B cell (primary cell): ENCODE results near the gene DNAJC15. TPM values are rescaled to one million over a fixed set of nuclear protein-coding genes. Genes with fewer than 3 reads are reported as not detected.

ENCODE experiments used
- ATAC-seq: fragments of 200-7000 bp; cut with Tn5 transposase; one replicate; pipeline ENCODE4 v1.10.0; 2021; ENCODE audit warnings: low read depth, mild to moderate bottlenecking, moderate number of reproducible peaks, moderate library complexity
- CTCF ChIA-PET: fragments of 350-600 bp; sonication (Branson Sonifier 250); formaldehyde crosslinking; loops from one replicate; lab custom pipeline; 2021; ENCODE audit warnings: antibody characterized with exemption, inconsistent platforms; lab: Charles Lee
- POLR2A ChIA-PET: fragments of 350-600 bp; sonication (Branson Sonifier 250); formaldehyde crosslinking; loops from one replicate; lab custom pipeline; 2021; ENCODE audit warnings: antibody characterized with exemption; lab: Charles Lee
- DNase-seq: peaks from one replicate; pipeline ENCODE4 v3.0.0; 2013
- H2AFZ ChIP-seq: 2 replicates; pipeline ENCODE4 v1.6.1; 2012; ENCODE audit warnings: mild to moderate bottlenecking, low read depth, low read length; ENCODE audit not compliant: insufficient read depth, poor library complexity, severe bottlenecking
- H3K27ac ChIP-seq, 2 donors: 1 replicate in 1 of 2; 2 replicates in 1 of 2; pipeline ENCODE4 v1.5.1; 2012 to 2013; ENCODE audit warnings: low read length in 2 of 2, mild to moderate bottlenecking in 2 of 2, moderate library complexity in 1 of 2
- H3K27me3 ChIP-seq, 4 experiments: fragments of 200-600 bp in 1 of 4; sonication (generic) in 1 of 4; replicated peaks in 1 of 4; 1 replicate in 2 of 4; 2 replicates in 2 of 4; pipeline versions ENCODE4 v1.6.1 to v1.7.0; 2013 to 2016; ENCODE audit warnings: low read length in 3 of 4, mild to moderate bottlenecking in 2 of 4, mixed read lengths in 1 of 4, moderate library complexity in 1 of 4; ENCODE audit not compliant: insufficient read depth in 4 of 4, control insufficient read depth in 3 of 4; ENCODE audit errors: control extremely low read depth in 1 of 4
- H3K36me3 ChIP-seq, 2 experiments: replicated peaks in 1 of 2; 1 replicate in 1 of 2; 2 replicates in 1 of 2; pipeline versions ENCODE4 v1.6.1 to v1.7.1; 2013; ENCODE audit warnings: low read length in 1 of 2; ENCODE audit not compliant: insufficient read depth in 2 of 2, control insufficient read depth in 1 of 2; ENCODE audit errors: control extremely low read depth in 1 of 2, extremely low read depth in 1 of 2
- H3K4me1 ChIP-seq, 2 donors: fragments of 200-600 bp in 1 of 2; sonication (generic) in 1 of 2; 1 replicate in 1 of 2; 2 replicates in 1 of 2; pipeline versions ENCODE4 v1.5.1 to v1.6.1; 2013 to 2017; ENCODE audit warnings: low read length in 2 of 2; ENCODE audit not compliant: control insufficient read depth in 2 of 2, insufficient read depth in 2 of 2
- H3K4me2 ChIP-seq: replicated peaks from 2 replicates; pipeline ENCODE3; 2012; ENCODE audit warnings: mild to moderate bottlenecking, low read depth, low read length; ENCODE audit not compliant: poor library complexity, severe bottlenecking
- H3K4me3 ChIP-seq, 5 experiments: fragments of 200-600 bp in 1 of 5; sonication (generic) in 1 of 5; 1 replicate in 3 of 5; 2 replicates in 2 of 5; pipeline versions ENCODE4 v1.5.1 to v1.7.0; 2011 to 2016; ENCODE audit warnings: low read length in 4 of 5, mild to moderate bottlenecking in 4 of 5, low read depth in 2 of 5, control low read depth in 1 of 5, moderate library complexity in 1 of 5; ENCODE audit not compliant: insufficient read depth in 1 of 5; ENCODE audit errors: control extremely low read depth in 1 of 5, extremely low read depth in 1 of 5
- H3K79me2 ChIP-seq: fragments of 200-600 bp; sonication (generic); one replicate; pipeline ENCODE4 v1.6.0; 2016; ENCODE audit warnings: low read length; ENCODE audit not compliant: control insufficient read depth, insufficient read depth
- H3K9ac ChIP-seq: fragments of 200-600 bp; sonication (generic); 2 replicates; pipeline ENCODE4 v1.6.1; 2017; ENCODE audit warnings: mild to moderate bottlenecking, low read length, moderate library complexity
- H3K9me3 ChIP-seq, 3 donors: one replicate each; pipeline versions ENCODE4 v1.6.1 to v1.7.1; 2013; ENCODE audit warnings: low read length in 2 of 3; ENCODE audit not compliant: control insufficient read depth in 2 of 3, insufficient read depth in 1 of 3; ENCODE audit errors: control extremely low read depth in 1 of 3
- H4K20me1 ChIP-seq: 2 replicates; pipeline ENCODE4 v1.6.0; 2012; ENCODE audit warnings: mild to moderate bottlenecking, low read length; ENCODE audit not compliant: insufficient read depth, control insufficient read depth, poor library complexity, severe bottlenecking
- H3K27ac Mint-ChIP-seq: one replicate; pipeline ENCODE4 v1.8.0; 2021; ENCODE audit warnings: mixed read lengths
- H3K27me3 Mint-ChIP-seq: one replicate; pipeline ENCODE4 v1.8.0; 2021; ENCODE audit warnings: mixed read lengths
- H3K4me1 Mint-ChIP-seq: one replicate; pipeline ENCODE4 v1.8.0; 2021; ENCODE audit warnings: mixed read lengths
- H3K4me3 Mint-ChIP-seq: one replicate; pipeline ENCODE4 v1.8.0; 2021; ENCODE audit warnings: mixed read lengths
- H3K9me3 Mint-ChIP-seq: one replicate; pipeline ENCODE4 v1.8.0; 2022; ENCODE audit warnings: mixed read lengths; ENCODE audit not compliant: insufficient read depth
- CTCF ChIP-seq: fragments of 200-600 bp; IDR thresholded peaks from one replicate; pipeline ENCODE4 v1.8.0; 2022; ENCODE audit warnings: antibody characterized with exemption, mild to moderate bottlenecking
- EZH2 ChIP-seq: IDR thresholded peaks from 2 replicates; pipeline ENCODE4 v1.6.1; 2012; ENCODE audit warnings: borderline replicate concordance, low read depth, mild to moderate bottlenecking, moderate library complexity, low read length; ENCODE audit not compliant: insufficient read depth, poor library complexity, severe bottlenecking
- WGBS: methylation state at CpG from one replicate; pipeline ENCODE4 v1.1.5; 2013; ENCODE audit warnings: missing lambda C conversion rate; ENCODE audit not compliant: insufficient coverage; 5-methylcytosine and 5-hydroxymethylcytosine counted together
- intact Hi-C: fragments of 100-400 bp; cut with micrococcal nuclease; formaldehyde crosslinking; loops from one replicate; pipeline ENCODE4 v1.10.0; 2022
- polyA plus RNA-seq: library from polyadenylated mRNA; depleted of rRNA; stranded (reverse); fragments of >200 nt; gene quantifications from 2 replicates; pipeline ENCODE4 v1.2.3, GENCODE V29; 2012
- total RNA-seq, 2 donors: library from RNA; stranded (reverse); fragments of 120-200 nt in 1 of 2; gene quantifications; 1 replicate in 1 of 2; 2 replicates in 1 of 2; pipeline versions ENCODE4 v1.2.3 to v1.2.4, GENCODE V29; 2013 to 2022

Gene DNAJC15
- total and polyA plus RNA-seq, 2 donors (not counting 1 experiment from before 2014, with no cell fraction given): 11.5 to 15.2 TPM

DNA sequence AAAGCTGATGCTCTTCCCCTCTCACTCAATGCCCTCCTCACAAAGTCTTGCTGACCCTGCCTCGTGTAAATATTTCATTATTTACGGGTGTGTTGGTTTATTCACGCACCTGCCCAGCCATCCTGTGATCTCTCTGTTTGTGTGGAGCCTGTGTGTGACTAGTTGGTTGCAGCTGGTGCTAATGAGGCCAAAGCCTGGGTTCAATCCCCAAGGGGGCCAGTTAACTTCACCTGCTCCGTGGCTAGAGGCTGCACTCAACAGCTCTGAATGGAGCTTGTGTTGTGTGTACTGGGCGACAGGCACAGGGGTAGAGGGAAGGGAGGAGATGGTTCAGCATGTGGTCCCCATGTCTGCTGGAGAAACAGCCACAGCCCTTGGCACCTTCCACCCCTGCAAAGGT lies 109.5 kb downstream of the DNAJC15 start:
- Histone ChIP-seq H3K4me2 (no peak overlapping the region), H3K4me3 (no peak overlapping the region), H3K27me3 (peaks cover 0 to 19% (median 15%) of the 10 kb centered on the region in 4 experiments), H3K9ac (no peak overlapping the region), H3K4me1 (peaks cover 10% of the 10 kb centered on the region in 2 donors), H4K20me1 (no peaks in the 10 kb centered on the region), H3K36me3 (no peaks in the 10 kb centered on the region), H3K79me2 (no peaks in the 10 kb centered on the region), H3K9me3 (no peaks in the 10 kb centered on the region), H3K27ac (no peak overlapping the region), H2AFZ (no peak overlapping the region)
- ChIA-PET CTCF (interaction anchor here (0.8 to 1.8 kb wide), 5 partner anchors 9 to 171 kb away, joined by 3 to 15 read pairs (median 4); no protein-coding TSS in a partner anchor), POLR2A (no interaction called here)
- WGBS: 40% methylated on average over 2 of the region's 5 CpGs
- intact Hi-C loops: loop anchor here (2.0 kb wide), 1 partner anchor 164 kb away; no protein-coding TSS in a partner anchor
- Mint-ChIP-seq H3K9me3 (no peaks in the 10 kb centered on the region), H3K4me3 (no peak overlapping the region), H3K27ac (no peak overlapping the region), H3K4me1 (peaks cover 10% of the 10 kb centered on the region), H3K27me3 (peaks cover 34% of the 10 kb centered on the region)
- no peak for DNase-seq
- no peak for TF ChIP-seq CTCF
- ATAC-seq: no peak

GRCh38 chr13:43133792-43134191 lies 110.4 kb downstream of the DNAJC15 start:
- Histone ChIP-seq H3K27me3 (peaks cover 0 to 15% (median 13%) of the 10 kb centered on the region in 4 experiments), H3K9ac (no peak overlapping the region), H2AFZ (no peak overlapping the region), H3K79me2 (no peaks in the 10 kb centered on the region), H3K4me1 (peaks cover 3 to 5% of the 10 kb centered on the region in 2 donors), H3K36me3 (no peaks in the 10 kb centered on the region), H3K27ac (no peak overlapping the region), H4K20me1 (no peaks in the 10 kb centered on the region), H3K4me2 (no peak overlapping the region), H3K9me3 (no peaks in the 10 kb centered on the region), H3K4me3 (no peak overlapping the region)
- H3K27me3 Mint-ChIP-seq: peaks cover 36% of the 10 kb centered on the region
- no peak for DNase-seq
- H3K4me1 Mint-ChIP-seq: peaks cover 2% of the 10 kb centered on the region
- ChIA-PET POLR2A (no interaction called here), CTCF (interaction anchor here (2.2 kb wide), 1 partner anchor 164 kb away, joined by 5 read pairs; no protein-coding TSS in a partner anchor)
- no peak for ATAC-seq
- intact Hi-C loops: loop anchor here (2.0 kb wide), 1 partner anchor 165 kb away; no protein-coding TSS in a partner anchor
- TF ChIP-seq EZH2 (no peak), CTCF (no peak)
- no peaks in the 10 kb centered on the region for H3K9me3 Mint-ChIP-seq
- H3K4me3 Mint-ChIP-seq: no peak overlapping the region
- H3K27ac Mint-ChIP-seq: no peak overlapping the region
- WGBS: 100% methylated on average over 1 of the region's 4 CpGs
